ENCODE measurements around the gene FCMR.

DNA sequence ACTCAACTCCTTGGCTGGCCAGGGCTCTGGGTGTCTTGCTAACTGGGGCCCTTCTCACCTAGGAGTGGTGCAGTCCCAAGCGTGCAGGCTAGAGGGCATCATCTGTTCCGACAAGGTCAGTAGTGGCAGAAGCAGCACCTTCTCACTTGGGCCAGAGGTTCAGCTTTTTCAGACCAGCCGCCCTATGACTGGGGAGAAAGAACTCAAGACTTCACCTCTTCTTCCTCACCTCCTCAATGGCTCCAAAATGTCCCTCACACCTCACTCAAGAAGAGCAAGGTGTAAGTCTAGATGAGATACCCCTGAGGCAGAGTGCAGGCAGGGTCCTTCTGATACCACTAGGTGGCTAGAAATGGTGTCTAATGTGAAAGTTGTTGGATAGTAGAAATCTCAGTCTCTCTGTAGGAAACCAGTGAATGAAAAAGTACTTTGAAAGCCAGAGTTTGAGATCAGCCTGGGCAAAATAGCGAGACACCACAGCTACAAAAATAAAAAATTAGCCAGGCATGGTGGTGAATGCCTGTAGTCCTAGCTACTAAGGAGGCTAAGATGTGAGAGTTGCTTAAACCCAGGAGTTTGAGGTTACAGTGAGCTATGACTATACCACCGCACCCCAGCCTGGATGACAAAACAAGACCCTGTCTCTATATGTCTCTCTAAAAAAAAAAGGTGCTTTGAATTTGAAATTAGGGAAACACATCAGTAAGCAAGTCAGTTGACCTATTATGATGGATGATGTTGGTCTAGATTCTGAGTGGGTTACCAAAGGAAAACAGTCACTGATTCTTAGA, 64.9 kb downstream of the FCMR start:
- TF ChIP-seq, protein P1, sequence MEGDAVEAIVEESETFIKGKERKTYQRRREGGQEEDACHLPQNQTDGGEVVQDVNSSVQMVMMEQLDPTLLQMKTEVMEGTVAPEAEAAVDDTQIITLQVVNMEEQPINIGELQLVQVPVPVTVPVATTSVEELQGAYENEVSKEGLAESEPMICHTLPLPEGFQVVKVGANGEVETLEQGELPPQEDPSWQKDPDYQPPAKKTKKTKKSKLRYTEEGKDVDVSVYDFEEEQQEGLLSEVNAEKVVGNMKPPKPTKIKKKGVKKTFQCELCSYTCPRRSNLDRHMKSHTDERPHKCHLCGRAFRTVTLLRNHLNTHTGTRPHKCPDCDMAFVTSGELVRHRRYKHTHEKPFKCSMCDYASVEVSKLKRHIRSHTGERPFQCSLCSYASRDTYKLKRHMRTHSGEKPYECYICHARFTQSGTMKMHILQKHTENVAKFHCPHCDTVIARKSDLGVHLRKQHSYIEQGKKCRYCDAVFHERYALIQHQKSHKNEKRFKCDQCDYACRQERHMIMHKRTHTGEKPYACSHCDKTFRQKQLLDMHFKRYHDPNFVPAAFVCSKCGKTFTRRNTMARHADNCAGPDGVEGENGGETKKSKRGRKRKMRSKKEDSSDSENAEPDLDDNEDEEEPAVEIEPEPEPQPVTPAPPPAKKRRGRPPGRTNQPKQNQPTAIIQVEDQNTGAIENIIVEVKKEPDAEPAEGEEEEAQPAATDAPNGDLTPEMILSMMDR (IDR thresholded peaks at IDR 0.05; ENCODE audit: low read depth, low read length, poor library complexity, severe bottlenecking), result peak; percentile 84
- no peak for TF ChIP-seq EZH2phosphoT487 (IDR thresholded peaks at IDR 0.05; ENCODE audit: borderline replicate concordance, low read length)

Measured in DOHH2 (cell line).